A549 (cell line): ENCODE measurements around the gene SBNO2. TPM values are rescaled to one million over a fixed set of nuclear protein-coding genes. Genes with fewer than 3 reads are reported as not detected.

Experiments used
- BHLHE40 ChIP-seq: IDR thresholded peaks from 2 replicates; pipeline ENCODE4 v1.6.1; 2012; ENCODE audit warnings: low read depth, low read length, inconsistent platforms
- CBX2 ChIP-seq: fragments of 200-600 bp; sonication (generic); IDR thresholded peaks from 2 replicates; pipeline ENCODE4 v1.6.1; 2016; ENCODE audit warnings: low read depth, mild to moderate bottlenecking, borderline replicate concordance
- EHF ChIP-seq: fragments of 250-450 bp; sonication (Bioruptor Pico); IDR thresholded peaks from 2 replicates; pipeline ENCODE4 v1.5.0; 2020; ENCODE audit warnings: mild to moderate bottlenecking
- EHMT2 ChIP-seq: fragments of 200-600 bp; sonication (generic); IDR thresholded peaks from 2 replicates; pipeline ENCODE4 v1.6.1; 2016; ENCODE audit warnings: antibody characterized with exemption, low read depth, mild to moderate bottlenecking, moderate library complexity
- FOSB ChIP-seq: fragments of 250-450 bp; sonication (Bioruptor Pico); IDR thresholded peaks from 2 replicates; pipeline ENCODE4 v1.5.0; 2020; ENCODE audit warnings: mild to moderate bottlenecking, moderate library complexity
- HEYL ChIP-seq: fragments of 250-450 bp; sonication (Bioruptor Pico); IDR thresholded peaks from 2 replicates; pipeline ENCODE4 v1.8.0; 2021; ENCODE audit warnings: mild to moderate bottlenecking, moderate library complexity
- HOXA7 ChIP-seq: fragments of 250-450 bp; sonication (Bioruptor Pico); IDR thresholded peaks from 2 replicates; pipeline ENCODE4 v1.5.0; 2020; ENCODE audit warnings: mild to moderate bottlenecking, moderate library complexity
- HOXB13 ChIP-seq: fragments of 250-450 bp; sonication (Bioruptor Pico); IDR thresholded peaks from 2 replicates; pipeline ENCODE4 v1.5.0; 2020; ENCODE audit warnings: low read depth, mild to moderate bottlenecking, moderate library complexity
- HOXB5 ChIP-seq: fragments of 250-450 bp; sonication (Bioruptor Pico); IDR thresholded peaks from 2 replicates; pipeline ENCODE4 v1.5.0; 2020; ENCODE audit warnings: mild to moderate bottlenecking, moderate library complexity
- KDM5A ChIP-seq: fragments of 200-600 bp; sonication (generic); IDR thresholded peaks from 2 replicates; pipeline ENCODE4 v1.6.1; 2016; ENCODE audit warnings: antibody characterized with exemption, mild to moderate bottlenecking
- MAFK ChIP-seq: fragments of 450-650 bp; IDR thresholded peaks from 2 replicates; pipeline ENCODE4 v1.6.1; 2014; ENCODE audit not compliant: partially characterized antibody
- MYC ChIP-seq: IDR thresholded peaks from 2 replicates; pipeline ENCODE4 v1.6.1; 2012; ENCODE audit warnings: mild to moderate bottlenecking, inconsistent platforms, low read length, improper control_type of control experiment, borderline replicate concordance
- NFE2L2 ChIP-seq: fragments of 150-350 bp; conservative IDR thresholded peaks from 2 replicates; pipeline ENCODE4 v1.6.1; 2014; ENCODE audit warnings: low read length
- PHF8 ChIP-seq: fragments of 200-600 bp; sonication (generic); IDR thresholded peaks from 2 replicates; pipeline ENCODE4 v1.6.1; 2016; ENCODE audit warnings: low read depth, mild to moderate bottlenecking, antibody characterized with exemption, moderate library complexity, borderline replicate concordance
- POLR2A ChIP-seq: IDR thresholded peaks from 2 replicates; pipeline ENCODE4 v1.6.1; 2012; ENCODE audit warnings: mild to moderate bottlenecking, low read length
- SMC3 ChIP-seq: fragments of >200 bp; sonication (Bioruptor Twin); formaldehyde crosslinking; IDR thresholded peaks from 3 replicates; pipeline ENCODE4 v1.6.1; 2018; ENCODE audit warnings: inconsistent platforms
- TFCP2L1 ChIP-seq: fragments of 250-450 bp; sonication (Bioruptor Pico); IDR thresholded peaks from 2 replicates; pipeline ENCODE4 v1.5.0; 2021; ENCODE audit warnings: mild to moderate bottlenecking
- TP53 ChIP-seq: fragments of 250-450 bp; sonication (Bioruptor Pico); IDR thresholded peaks from 2 replicates; pipeline ENCODE4 v1.5.0; 2021; ENCODE audit warnings: mild to moderate bottlenecking, moderate library complexity
- ZFP36 ChIP-seq: fragments of 450-650 bp; IDR thresholded peaks from 2 replicates; pipeline ENCODE4 v1.6.1; 2014; ENCODE audit warnings: borderline replicate concordance; ENCODE audit not compliant: partially characterized antibody
- ZNF302 ChIP-seq: fragments of 250-450 bp; sonication (Bioruptor Pico); IDR thresholded peaks from 2 replicates; pipeline ENCODE4 v1.9.0; 2021; ENCODE audit warnings: inconsistent platforms, mild to moderate bottlenecking, moderate library complexity
- ZSCAN20 ChIP-seq: fragments of 250-450 bp; sonication (Bioruptor Pico); IDR thresholded peaks from 2 replicates; pipeline ENCODE4 v1.8.0; 2022; ENCODE audit warnings: mild to moderate bottlenecking, moderate library complexity
- polyA plus RNA-seq, 4 experiments: library from polyadenylated mRNA; depleted of rRNA in 3 of 4; stranded (reverse); fragments of >200 nt; fragmentation: RNase III in 1 of 4; extraction: RNeasy Plus Mini Kit Qiagen cat#74134 plus additional on column Dnase treatment in 1 of 4; gene quantifications; 2 replicates in 3 of 4; 3 replicates in 1 of 4; pipeline ENCODE4 v1.2.3, GENCODE V29; 2011 to 2017
- TF ChIP-seq, protein P1 (sequence below): fragments of 200-600 bp; sonication (generic); IDR thresholded peaks from 2 replicates; pipeline ENCODE4 v1.6.1; 2016; ENCODE audit warnings: antibody characterized with exemption, mild to moderate bottlenecking, moderate library complexity
- TF ChIP-seq, protein P2 (sequence below): fragments of >200 bp; sonication (Bioruptor Twin); formaldehyde crosslinking; IDR thresholded peaks from 2 replicates; pipeline ENCODE4 v1.6.1; 2016
- TF ChIP-seq, protein P3 (sequence below): IDR thresholded peaks from 2 replicates; pipeline ENCODE4 v1.6.1; 2012
- TF ChIP-seq, protein P4 (sequence below): fragments of >200 bp; sonication (Bioruptor Twin); formaldehyde crosslinking; IDR thresholded peaks from 3 replicates; pipeline ENCODE4 v1.5.1; 2016

The SBNO2 gene
- polyA plus RNA-seq, 2 of the 4 experiments (the other 2 are of a cell fraction): 6.8 to 27.0 TPM

DNA sequence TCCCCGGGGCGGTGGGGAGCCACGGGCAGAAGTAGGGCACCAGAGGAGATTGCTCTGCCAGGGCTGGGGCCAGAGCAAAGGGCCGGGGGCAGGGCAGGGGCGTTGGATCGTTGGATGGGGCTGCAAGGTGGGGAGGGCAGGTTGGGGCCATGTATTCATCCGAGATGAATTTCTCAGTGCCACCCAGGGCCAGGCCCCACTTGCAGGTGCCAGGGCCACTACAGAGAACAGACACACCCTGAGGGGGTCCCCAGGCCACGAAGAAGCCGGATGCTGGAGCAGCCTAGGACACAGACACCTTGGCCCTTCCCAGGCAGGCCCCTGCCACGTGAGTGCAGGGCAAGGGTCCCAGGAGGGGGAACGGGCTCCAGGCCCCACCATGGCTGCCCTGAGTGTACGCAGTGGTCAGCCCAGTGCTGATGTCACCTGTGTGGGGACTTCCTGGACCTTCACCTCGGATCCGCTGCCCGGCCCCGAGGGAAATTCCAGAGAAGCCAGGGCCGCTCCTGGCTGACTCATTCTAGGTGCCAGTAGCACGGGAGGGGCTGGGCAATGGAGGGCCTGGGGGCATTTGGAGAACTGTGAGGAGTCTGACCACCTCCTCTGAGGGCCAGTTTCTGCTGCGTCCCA, 9.6 kb upstream of the SBNO2 start (continued):
- TF ChIP-seq, protein P1, sequence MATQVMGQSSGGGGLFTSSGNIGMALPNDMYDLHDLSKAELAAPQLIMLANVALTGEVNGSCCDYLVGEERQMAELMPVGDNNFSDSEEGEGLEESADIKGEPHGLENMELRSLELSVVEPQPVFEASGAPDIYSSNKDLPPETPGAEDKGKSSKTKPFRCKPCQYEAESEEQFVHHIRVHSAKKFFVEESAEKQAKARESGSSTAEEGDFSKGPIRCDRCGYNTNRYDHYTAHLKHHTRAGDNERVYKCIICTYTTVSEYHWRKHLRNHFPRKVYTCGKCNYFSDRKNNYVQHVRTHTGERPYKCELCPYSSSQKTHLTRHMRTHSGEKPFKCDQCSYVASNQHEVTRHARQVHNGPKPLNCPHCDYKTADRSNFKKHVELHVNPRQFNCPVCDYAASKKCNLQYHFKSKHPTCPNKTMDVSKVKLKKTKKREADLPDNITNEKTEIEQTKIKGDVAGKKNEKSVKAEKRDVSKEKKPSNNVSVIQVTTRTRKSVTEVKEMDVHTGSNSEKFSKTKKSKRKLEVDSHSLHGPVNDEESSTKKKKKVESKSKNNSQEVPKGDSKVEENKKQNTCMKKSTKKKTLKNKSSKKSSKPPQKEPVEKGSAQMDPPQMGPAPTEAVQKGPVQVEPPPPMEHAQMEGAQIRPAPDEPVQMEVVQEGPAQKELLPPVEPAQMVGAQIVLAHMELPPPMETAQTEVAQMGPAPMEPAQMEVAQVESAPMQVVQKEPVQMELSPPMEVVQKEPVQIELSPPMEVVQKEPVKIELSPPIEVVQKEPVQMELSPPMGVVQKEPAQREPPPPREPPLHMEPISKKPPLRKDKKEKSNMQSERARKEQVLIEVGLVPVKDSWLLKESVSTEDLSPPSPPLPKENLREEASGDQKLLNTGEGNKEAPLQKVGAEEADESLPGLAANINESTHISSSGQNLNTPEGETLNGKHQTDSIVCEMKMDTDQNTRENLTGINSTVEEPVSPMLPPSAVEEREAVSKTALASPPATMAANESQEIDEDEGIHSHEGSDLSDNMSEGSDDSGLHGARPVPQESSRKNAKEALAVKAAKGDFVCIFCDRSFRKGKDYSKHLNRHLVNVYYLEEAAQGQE: no peak
- TF ChIP-seq MYC (no peak), ZSCAN20 (CRISPR knock-in tag) (0 out of 2 replicates have a peak, but pooled peaks have one; percentile 17), EHMT2 (no peak), CBX2 (no peak), POLR2A (no peak), ZFP36 (no peak), HOXA7 (CRISPR knock-in tag) (no peak), HOXB5 (peak; percentile 63; the same call in 1 of the 2 replicates), BHLHE40 (peak; percentile 64), ZNF302 (CRISPR knock-in tag) (no peak), TP53 (CRISPR knock-in tag) (no peak; the same call in 1 of the 2 replicates), FOSB (no peak), HEYL (CRISPR knock-in tag) (no peak), PHF8 (no peak), TFCP2L1 (CRISPR knock-in tag) (no peak), NFE2L2 (no peak), EHF (CRISPR knock-in tag) (peak; percentile 54; the same call in 1 of the 2 replicates), KDM5A (no peak), SMC3 (no peak), MAFK (no peak), HOXB13 (peak; percentile 86)
- TF ChIP-seq, protein P2, sequence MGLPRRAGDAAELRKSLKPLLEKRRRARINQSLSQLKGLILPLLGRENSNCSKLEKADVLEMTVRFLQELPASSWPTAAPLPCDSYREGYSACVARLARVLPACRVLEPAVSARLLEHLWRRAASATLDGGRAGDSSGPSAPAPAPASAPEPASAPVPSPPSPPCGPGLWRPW: no peak
- TF ChIP-seq, protein P3, sequence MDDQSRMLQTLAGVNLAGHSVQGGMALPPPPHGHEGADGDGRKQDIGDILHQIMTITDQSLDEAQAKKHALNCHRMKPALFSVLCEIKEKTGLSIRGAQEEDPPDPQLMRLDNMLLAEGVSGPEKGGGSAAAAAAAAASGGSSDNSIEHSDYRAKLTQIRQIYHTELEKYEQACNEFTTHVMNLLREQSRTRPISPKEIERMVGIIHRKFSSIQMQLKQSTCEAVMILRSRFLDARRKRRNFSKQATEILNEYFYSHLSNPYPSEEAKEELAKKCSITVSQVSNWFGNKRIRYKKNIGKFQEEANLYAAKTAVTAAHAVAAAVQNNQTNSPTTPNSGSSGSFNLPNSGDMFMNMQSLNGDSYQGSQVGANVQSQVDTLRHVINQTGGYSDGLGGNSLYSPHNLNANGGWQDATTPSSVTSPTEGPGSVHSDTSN: 0 out of 2 replicates have a peak, but pooled peaks have one; percentile 22
- TF ChIP-seq, protein P4, sequence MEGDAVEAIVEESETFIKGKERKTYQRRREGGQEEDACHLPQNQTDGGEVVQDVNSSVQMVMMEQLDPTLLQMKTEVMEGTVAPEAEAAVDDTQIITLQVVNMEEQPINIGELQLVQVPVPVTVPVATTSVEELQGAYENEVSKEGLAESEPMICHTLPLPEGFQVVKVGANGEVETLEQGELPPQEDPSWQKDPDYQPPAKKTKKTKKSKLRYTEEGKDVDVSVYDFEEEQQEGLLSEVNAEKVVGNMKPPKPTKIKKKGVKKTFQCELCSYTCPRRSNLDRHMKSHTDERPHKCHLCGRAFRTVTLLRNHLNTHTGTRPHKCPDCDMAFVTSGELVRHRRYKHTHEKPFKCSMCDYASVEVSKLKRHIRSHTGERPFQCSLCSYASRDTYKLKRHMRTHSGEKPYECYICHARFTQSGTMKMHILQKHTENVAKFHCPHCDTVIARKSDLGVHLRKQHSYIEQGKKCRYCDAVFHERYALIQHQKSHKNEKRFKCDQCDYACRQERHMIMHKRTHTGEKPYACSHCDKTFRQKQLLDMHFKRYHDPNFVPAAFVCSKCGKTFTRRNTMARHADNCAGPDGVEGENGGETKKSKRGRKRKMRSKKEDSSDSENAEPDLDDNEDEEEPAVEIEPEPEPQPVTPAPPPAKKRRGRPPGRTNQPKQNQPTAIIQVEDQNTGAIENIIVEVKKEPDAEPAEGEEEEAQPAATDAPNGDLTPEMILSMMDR: no peak
